Activated naive CD4-positive, alpha-beta T cell (primary cell): ENCODE measurements around the gene NCK2.

Source experiments
- DNase-seq, 4 experiments: peaks; one replicate each; lab custom pipeline; 2025; lab: John Stamatoyannopoulos, UW

NCK2 gene

DNA sequence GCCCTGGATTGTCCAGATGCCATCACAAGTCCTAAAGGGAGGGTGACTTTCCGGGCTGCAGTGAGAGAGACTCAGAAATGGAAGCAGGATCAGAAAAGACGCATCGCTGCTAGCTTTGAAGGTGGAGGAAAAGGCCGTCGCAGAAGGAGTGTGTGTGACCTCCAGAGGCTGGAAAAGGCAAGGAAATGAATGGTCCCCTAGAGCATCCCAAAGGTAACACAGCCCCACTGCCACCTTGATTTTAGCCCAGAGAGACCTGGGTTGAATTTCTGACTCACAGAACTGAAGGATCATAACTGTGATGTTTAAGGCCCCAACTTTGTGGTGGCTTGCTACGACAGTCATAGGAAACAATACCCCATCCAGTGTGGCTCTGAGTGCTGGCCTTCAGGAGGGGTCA is 8.6 kb upstream of the NCK2 start:
- DNase-seq: no peak

- no peak for DNase-seq
Observed at GRCh38 chr2:105737980-105738657, 6.6 kb upstream of the NCK2 start.

GRCh38 chr2:105738658-105739241 is 6.0 kb upstream of the NCK2 start:
- DNase-seq: no peak

DNA sequence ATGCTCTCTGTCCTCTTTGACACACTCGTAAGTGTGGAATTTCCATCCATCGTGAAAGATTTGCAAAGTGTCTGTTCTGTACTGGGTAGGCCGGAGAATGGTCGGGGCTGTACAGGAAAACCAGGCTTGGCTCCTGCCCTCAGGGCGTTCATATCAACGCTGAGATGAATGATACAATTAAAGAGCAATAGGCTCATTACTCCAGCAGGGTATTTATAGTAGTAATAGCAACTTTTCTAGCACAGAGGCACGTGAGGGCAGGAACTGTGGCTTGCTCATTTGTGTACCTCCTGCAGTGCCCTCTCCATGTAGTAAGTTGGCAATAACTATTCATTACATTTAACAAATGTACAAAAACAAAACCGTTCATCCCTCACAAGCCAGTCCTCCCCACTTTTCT is 5.3 kb upstream of the NCK2 start:
- no peak for DNase-seq

DNA sequence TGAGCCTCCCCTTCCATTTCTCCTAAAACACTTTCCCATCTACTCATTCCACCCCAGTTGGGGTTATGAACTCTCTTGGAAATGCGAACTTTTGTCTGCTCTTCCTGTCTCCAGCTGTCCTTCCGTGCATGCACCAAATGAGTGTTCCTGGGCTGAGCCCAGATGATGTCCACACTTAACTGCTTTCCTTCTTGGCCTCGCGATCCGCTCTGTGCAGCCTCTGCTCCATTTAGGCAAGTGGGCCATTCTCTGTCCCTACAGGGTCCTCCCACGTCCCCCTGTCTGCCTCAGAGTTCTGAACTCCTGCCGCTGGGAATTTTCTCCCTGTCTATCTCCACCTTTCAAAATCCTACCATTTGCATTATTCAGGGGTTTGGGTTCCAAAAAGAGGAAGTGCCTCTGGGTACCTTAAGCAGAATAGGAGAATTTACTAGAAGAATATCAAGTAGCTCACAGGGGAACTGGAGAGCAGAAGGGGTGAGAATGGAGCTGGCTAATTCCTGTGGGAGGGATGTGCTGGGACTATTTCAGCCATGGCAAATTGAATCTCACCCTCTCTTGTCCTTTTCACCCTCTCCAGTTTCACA is 4.7 kb upstream of the NCK2 start:
- DNase-seq: no peak

DNA sequence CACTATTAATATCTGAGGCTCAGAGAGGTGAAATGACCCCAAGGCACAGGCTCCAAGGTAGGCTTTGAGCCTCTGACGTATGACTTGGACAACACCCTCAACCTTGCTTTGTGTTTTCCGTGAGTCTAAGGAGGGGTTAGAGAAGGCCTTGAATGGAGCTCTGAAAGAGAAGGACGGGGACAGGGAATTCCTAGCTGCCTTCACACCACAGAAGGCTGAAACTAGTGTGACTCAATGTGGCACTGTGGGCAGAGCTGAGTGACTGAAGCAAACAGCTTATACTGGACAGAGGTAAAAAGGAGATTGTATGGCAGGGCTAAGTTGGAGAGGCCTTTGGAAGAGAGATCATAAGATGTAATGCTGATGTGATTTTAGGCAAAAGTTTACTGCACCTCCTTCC is 3.5 kb upstream of the NCK2 start:
- no peak for DNase-seq

DNA sequence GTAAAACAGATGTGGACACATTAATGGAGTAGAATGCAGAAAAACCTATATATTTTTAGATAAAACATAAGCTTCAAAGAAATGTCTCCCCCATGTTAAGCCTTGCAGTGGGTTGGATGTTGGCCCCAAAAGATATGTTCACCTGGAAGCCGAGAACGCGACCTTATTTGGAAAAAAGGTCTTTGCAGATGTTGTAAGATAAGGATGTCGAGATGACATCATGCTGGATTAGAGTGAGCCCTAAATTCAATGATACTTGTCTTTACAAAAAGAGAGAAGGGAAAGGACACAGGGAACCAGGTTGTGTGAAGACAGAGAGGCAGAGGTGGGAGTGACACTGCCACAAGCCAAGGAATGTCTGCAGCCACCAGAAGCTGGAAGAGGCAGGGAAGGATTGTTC is 3.1 kb upstream of the NCK2 start:
- DNase-seq: no peak

- peak; percentile 23 to 71 (median 28) for DNase-seq
Observed at GRCh38 chr2:105744091-105744908, 412 bp upstream of the NCK2 start.

GRCh38 chr2:105746177-105747080 is 1.7 kb downstream of the NCK2 start:
- DNase-seq: peak; percentile 56 to 79 (median 70)

DNA sequence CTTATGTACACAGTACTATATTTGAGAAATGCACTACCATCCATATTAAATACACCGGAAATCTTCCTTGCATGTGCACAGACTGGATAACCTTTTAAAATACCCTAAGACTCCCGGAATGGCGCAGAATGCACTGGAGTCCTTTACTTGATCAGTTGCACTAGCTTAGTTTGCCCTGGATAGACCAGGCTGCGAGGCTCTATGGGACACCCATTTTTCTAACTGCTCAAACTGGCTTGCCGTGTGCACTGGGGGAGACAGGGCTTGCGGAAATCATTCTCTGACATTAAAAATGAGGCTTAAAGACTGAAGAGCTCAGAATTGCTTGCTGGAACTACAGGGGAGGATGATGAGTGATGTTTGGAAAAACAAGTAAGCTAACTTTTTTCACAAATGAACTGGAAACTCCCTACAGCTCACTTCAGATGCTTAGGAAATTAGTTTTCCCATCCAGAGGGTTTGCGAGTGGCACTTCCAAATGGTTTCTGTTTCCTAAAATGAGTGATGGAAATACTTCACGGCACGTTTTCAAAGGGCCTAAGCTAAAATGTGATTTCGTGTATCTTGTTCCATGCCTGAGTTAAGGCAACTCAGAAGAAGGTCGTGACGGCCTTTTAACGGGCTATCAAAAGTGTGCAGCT is 2.7 kb downstream of the NCK2 start:
- no peak for DNase-seq

DNA sequence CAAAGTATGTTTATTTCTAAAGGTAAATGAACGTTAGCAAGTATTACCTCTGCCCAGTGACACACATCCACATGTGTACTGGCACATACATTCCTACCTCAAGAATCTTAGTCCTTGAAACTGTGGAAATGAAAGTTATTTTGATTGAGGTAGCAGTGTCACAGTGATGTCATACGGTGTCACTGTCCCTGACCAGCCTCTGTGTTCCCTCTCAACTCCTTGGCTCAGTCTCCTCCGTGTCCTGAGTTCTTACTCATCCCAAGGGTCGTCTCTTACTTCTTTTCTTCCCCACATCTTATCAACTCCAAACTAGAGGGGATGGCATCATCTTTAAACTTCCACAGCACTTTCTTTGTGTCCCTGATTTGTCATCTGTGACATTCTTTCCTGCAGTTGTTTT is 3.3 kb downstream of the NCK2 start:
- no peak for DNase-seq

DNA sequence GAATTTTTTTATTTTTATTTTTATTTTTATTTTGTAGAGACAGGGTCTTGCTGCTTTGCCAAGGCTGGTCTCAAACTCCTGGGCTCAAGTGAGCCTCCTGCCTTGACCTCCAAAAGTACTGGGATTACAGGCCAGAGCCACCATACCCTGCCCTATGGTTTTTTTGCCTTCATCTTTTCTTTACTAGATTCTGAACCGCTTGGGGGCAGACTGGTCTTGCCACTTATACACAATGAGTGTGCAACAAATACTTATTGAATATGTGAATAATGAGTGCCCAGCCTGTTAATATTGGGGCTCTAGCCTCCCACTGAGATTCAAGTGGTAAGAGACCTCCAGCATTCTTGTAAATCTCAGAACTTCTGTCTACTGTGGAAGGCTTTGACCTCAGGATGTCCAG is 3.9 kb downstream of the NCK2 start:
- no peak for DNase-seq

GRCh38 chr2:105749583-105750400 is 5.1 kb downstream of the NCK2 start:
- DNase-seq: no peak

DNA sequence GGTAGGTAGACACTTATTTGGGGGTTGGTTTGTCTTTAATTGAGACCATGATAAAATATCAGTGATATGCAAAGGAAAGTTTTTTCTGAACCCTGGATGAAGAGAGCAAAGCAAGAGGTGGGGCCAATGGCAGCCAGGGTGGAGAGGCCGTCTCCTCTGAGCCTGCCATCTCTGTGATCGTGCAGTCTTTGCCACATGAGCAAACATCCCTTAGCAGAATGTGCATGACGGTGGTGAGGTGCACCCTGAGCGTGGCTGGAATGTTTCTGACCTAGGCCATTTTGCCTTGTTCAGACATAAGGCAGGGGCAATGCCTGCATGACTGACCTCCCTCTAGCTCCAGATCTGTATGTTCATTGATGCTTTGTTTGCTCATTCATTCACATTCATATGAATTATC is 6.0 kb downstream of the NCK2 start:
- DNase-seq: no peak

- DNase-seq: no peak
Observed at GRCh38 chr2:105751272-105751671, 6.6 kb downstream of the NCK2 start.

DNA sequence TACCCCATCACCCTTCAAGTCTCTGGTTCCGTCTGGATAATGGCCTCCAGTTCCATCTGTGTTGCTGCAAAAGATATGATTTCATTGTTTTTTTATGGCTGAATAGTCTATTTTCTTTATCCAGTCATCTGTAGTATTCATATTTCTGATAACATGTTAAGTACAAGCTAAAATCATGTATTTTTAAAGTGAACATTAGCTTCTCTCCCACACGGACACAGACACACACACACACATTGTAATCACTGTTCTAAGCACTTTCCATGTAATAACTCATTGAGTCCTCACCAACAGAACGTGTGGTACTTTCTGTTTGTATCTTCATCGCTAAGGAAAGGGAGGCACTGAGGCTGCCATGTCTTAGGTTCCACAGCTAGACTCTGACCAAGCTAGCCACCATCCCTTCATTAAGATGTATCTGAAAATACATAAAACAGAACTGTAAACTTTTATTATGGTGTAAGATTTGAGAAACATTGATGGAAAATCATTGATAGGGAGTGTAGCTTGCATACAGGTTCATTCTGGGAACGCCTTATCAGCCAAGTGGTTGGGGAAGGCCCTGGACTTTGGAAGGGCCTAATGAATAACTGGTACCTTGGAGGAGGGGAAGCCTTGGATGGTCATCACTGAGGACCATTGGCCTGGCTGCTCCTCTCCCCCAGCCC is 8.1 kb downstream of the NCK2 start:
- no peak for DNase-seq

- no peak for DNase-seq
Observed at GRCh38 chr2:105753380-105753779, 8.7 kb downstream of the NCK2 start.

- DNase-seq: peak in 2 of 4 experiments; percentile 27 to 32
Observed at GRCh38 chr2:105754011-105754410, 9.3 kb downstream of the NCK2 start.

- no peak for DNase-seq
Observed at GRCh38 chr2:105754994-105755393, 10.3 kb downstream of the NCK2 start.

- no peak for DNase-seq
Observed at GRCh38 chr2:105755895-105756294, 11.2 kb downstream of the NCK2 start.
